Measurements from ENCODE around the gene GOLPH3L.

DNA sequence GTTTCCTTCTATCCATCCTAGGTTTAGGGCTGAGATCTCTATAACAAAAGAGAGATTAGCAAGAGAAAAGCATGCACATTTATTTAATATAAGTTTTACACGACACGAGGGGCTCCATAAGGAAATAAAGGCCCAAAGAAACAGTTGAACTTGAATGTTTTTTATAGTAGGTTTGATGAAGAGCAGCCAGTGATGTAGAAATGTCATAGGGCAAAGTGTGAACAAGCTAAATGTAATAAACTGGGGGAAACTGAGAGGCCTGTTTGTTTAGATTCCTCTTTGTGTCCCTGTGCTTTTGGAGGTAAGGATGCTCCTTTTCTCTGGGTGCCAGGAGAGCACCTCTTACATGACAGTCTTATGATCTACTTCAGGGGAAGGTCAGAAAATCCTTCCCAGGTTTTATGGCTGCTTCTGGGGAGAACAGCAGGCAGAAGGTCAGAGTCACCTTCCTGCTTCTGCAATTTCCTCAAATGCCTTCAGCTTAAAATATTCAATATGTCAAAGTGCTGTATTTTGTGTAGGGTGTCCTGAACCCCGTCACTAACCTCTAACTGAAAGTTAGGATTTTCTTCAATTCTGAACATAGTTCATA lies 33.3 kb upstream of the GOLPH3L start:
- TF ChIP-seq POLR2A (IDR thresholded peaks at IDR 0.05), result no peak
- TF ChIP-seq, protein P1, sequence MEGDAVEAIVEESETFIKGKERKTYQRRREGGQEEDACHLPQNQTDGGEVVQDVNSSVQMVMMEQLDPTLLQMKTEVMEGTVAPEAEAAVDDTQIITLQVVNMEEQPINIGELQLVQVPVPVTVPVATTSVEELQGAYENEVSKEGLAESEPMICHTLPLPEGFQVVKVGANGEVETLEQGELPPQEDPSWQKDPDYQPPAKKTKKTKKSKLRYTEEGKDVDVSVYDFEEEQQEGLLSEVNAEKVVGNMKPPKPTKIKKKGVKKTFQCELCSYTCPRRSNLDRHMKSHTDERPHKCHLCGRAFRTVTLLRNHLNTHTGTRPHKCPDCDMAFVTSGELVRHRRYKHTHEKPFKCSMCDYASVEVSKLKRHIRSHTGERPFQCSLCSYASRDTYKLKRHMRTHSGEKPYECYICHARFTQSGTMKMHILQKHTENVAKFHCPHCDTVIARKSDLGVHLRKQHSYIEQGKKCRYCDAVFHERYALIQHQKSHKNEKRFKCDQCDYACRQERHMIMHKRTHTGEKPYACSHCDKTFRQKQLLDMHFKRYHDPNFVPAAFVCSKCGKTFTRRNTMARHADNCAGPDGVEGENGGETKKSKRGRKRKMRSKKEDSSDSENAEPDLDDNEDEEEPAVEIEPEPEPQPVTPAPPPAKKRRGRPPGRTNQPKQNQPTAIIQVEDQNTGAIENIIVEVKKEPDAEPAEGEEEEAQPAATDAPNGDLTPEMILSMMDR (IDR thresholded peaks at IDR 0.05), result no peak
